Endodermal cell (in vitro differentiated cells): ENCODE measurements around the gene NINJ1. TPM values are rescaled to one million over a fixed set of nuclear protein-coding genes. Genes with fewer than 3 reads are reported as not detected.
A peak's percentile ranks its signal among the peaks of the same experiment; 100 is the strongest.

Experiments used
- DNase-seq: peaks from one replicate; pipeline ENCODE4 v3.0.0-alpha.2; 2017
- H3K27ac ChIP-seq: 2 replicates; pipeline ENCODE4 v1.5.1; 2013; ENCODE audit warnings: mild to moderate bottlenecking, low read depth, low read length, moderate library complexity
- H3K27me3 ChIP-seq: 2 replicates; pipeline ENCODE4 v1.6.1; 2013; ENCODE audit warnings: mild to moderate bottlenecking, low read length, moderate library complexity; ENCODE audit not compliant: insufficient read depth, control insufficient read depth, poor library complexity, severe bottlenecking
- H3K36me3 ChIP-seq: 2 replicates; pipeline ENCODE4 v1.7.0; 2013; ENCODE audit warnings: mild to moderate bottlenecking, low read length, moderate library complexity; ENCODE audit not compliant: control insufficient read depth, insufficient read depth
- H3K4me1 ChIP-seq: one replicate; pipeline ENCODE4 v1.7.0; 2013; ENCODE audit warnings: low read length; ENCODE audit not compliant: control insufficient read depth, insufficient read depth
- H3K4me3 ChIP-seq: 2 replicates; pipeline ENCODE4 v1.5.1; 2013; ENCODE audit warnings: mild to moderate bottlenecking, low read length, moderate library complexity
- H3K9ac ChIP-seq: 2 replicates; pipeline ENCODE4 v1.6.1; 2013; ENCODE audit warnings: mild to moderate bottlenecking, low read length, moderate library complexity; ENCODE audit not compliant: poor library complexity, severe bottlenecking; ENCODE audit errors: extremely low read depth
- H3K9me3 ChIP-seq: 2 replicates; pipeline ENCODE4 v1.6.1; 2013; ENCODE audit warnings: mild to moderate bottlenecking, low read length, moderate library complexity; ENCODE audit not compliant: control insufficient read depth
- H3K27ac Mint-ChIP-seq: 2 replicates; pipeline ENCODE4 v1.8.0; 2020; ENCODE audit warnings: mixed read lengths
- H3K27me3 Mint-ChIP-seq: 2 replicates; pipeline ENCODE4 v1.8.0; 2021; ENCODE audit warnings: mild to moderate bottlenecking, mixed read lengths; ENCODE audit not compliant: insufficient read depth
- H3K36me3 Mint-ChIP-seq: 2 replicates; pipeline ENCODE4 v1.8.0; 2020; ENCODE audit warnings: low read depth, mixed read lengths
- H3K4me1 Mint-ChIP-seq: 2 replicates; pipeline ENCODE4 v1.8.0; 2020; ENCODE audit warnings: mixed read lengths
- H3K4me3 Mint-ChIP-seq: 2 replicates; pipeline ENCODE4 v1.8.0; 2020; ENCODE audit warnings: mild to moderate bottlenecking, moderate library complexity, mixed read lengths
- H3K9me3 Mint-ChIP-seq: 2 replicates; pipeline ENCODE4 v1.8.0; 2020; ENCODE audit warnings: mild to moderate bottlenecking, mixed read lengths
- WGBS, 2 experiments: methylation state at CpG; one replicate each; pipeline versions ENCODE4 v1.1.5 to v1.1.7; 2013; ENCODE audit warnings: missing lambda C conversion rate in 2 of 2, mixed read lengths in 1 of 2; ENCODE audit not compliant: insufficient coverage in 1 of 2, insufficient read length in 1 of 2; 5-methylcytosine and 5-hydroxymethylcytosine counted together
- total RNA-seq, 2 donors: library from RNA; stranded (reverse); fragmentation: NEBNext Ultra II Directional in 1 of 2; extraction: Animal tissue kit (Norgen Biotek cat#: 25700) in 1 of 2; gene quantifications; 2 replicates in 1 of 2; 3 replicates in 1 of 2; pipeline ENCODE4 v1.2.1, GENCODE V29; 2021
- TF ChIP-seq, protein P1 (sequence below): fragments of 200-600 bp; sonication (generic); conservative IDR thresholded peaks from 2 replicates; pipeline ENCODE4 v1.5.0; 2021; ENCODE audit warnings: antibody characterized with exemption, mild to moderate bottlenecking

Gene NINJ1
- total RNA-seq, 2 donors from 2014 or later = 24.2 to 32.0 TPM

DNA sequence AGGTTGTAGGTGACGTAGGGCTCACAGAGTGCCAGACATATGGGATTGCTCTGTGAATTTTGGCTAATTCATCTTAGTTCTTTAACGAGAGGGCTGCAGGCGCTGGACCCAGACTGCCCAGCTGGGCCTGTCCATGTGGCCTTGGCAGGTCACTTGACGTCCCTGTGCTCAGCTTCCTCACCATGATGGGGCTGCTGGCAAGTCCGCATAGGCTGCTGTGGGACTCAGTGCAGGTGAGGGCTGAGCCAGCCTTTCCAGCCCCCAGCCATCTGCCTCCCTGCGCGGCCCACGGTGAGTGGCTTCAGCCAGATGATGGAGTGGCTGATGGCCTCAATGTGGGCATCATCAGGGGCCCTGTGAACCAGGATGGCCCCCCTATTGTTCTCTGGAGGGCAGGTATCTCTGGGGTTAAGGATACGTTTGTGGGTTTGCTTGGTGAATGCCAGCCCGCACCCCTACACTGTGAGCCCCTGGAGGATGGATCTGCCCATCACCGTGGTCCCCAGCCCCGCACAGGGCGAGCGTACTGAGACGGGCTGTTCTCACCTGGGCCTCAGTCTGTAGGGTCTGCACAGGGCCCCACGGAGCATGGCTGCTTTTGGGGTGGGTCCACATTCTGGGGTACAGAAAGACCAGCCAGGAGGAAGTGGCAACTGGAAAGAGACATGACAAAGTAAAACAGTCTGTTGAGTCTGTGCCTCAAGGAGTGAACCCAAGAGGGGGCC lies 34.3 kb downstream of the NINJ1 start:
- H3K36me3 Mint-ChIP-seq = peaks cover 1% of the 10 kb centered on the region
- TF ChIP-seq, protein P1, sequence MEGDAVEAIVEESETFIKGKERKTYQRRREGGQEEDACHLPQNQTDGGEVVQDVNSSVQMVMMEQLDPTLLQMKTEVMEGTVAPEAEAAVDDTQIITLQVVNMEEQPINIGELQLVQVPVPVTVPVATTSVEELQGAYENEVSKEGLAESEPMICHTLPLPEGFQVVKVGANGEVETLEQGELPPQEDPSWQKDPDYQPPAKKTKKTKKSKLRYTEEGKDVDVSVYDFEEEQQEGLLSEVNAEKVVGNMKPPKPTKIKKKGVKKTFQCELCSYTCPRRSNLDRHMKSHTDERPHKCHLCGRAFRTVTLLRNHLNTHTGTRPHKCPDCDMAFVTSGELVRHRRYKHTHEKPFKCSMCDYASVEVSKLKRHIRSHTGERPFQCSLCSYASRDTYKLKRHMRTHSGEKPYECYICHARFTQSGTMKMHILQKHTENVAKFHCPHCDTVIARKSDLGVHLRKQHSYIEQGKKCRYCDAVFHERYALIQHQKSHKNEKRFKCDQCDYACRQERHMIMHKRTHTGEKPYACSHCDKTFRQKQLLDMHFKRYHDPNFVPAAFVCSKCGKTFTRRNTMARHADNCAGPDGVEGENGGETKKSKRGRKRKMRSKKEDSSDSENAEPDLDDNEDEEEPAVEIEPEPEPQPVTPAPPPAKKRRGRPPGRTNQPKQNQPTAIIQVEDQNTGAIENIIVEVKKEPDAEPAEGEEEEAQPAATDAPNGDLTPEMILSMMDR = no peak
- peaks cover 5% of the 10 kb centered on the region for H3K4me1 Mint-ChIP-seq
- WGBS, 2 experiments = 93 to 95% methylated on average over 5 to 16 of the region's 16 CpGs
- peaks cover 4% of the 10 kb centered on the region for H3K27me3 Mint-ChIP-seq
- peak; percentile 41 for DNase-seq
- no peak overlapping the region for H3K9ac ChIP-seq
- no peaks in the 10 kb centered on the region for H3K27me3 ChIP-seq
- peaks cover 14% of the 10 kb centered on the region for H3K9me3 Mint-ChIP-seq
- H3K36me3 ChIP-seq = no peaks in the 10 kb centered on the region
- H3K27ac Mint-ChIP-seq = no peak overlapping the region
- H3K4me3 ChIP-seq = no peak overlapping the region
- H3K27ac ChIP-seq = no peak overlapping the region
- peaks cover 7% of the 10 kb centered on the region for H3K4me1 ChIP-seq
- H3K9me3 ChIP-seq = no peaks in the 10 kb centered on the region
- no peak overlapping the region for H3K4me3 Mint-ChIP-seq

DNA sequence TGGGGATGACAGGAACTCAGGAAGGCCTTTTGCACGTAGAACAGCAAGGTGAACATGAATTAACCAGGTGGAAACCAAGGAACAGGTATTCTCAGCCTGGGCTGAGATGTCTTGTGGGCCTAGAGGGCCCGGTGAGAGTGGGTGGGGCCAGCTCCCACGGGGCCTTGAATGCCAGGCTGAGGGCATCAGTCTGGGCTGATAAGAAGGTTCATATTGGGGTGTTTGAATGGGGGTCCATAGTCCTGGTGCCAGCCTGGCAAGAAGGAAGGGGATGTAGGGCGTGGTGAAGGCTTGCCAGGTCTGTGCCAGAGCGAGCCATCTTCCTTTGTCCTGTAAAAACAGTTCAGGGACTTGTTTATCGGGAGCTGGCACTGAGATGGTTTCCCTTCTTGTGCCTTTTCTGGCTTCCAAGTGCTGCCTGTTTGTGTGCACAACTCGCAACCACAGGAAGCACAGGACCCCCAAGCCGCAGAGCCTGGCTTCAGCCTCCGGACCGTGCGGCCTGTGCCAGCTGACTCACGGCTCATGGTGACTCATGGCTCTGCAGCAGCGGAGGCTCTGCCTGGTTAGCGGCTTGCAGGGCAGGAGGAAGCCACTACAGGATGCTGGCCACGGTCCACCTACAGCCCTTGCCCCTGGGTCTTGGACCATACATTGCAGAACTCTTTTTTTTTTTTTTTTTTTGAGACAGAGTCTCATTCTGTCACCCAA lies 35.7 kb downstream of the NINJ1 start:
- H3K9me3 Mint-ChIP-seq = peaks cover 9% of the 10 kb centered on the region
- Histone ChIP-seq H3K9me3 (no peaks in the 10 kb centered on the region), H3K27me3 (no peaks in the 10 kb centered on the region), H3K4me1 (peaks cover 7% of the 10 kb centered on the region), H3K4me3 (no peak overlapping the region), H3K27ac (no peak overlapping the region), H3K9ac (no peak overlapping the region), H3K36me3 (no peaks in the 10 kb centered on the region)
- no peak overlapping the region for H3K27ac Mint-ChIP-seq
- DNase-seq = peak; percentile 42
- H3K36me3 Mint-ChIP-seq = no peaks in the 10 kb centered on the region
- WGBS, 2 experiments = 82 to 91% methylated on average over 12 to 15 of the region's 15 CpGs
- H3K4me1 Mint-ChIP-seq = peaks cover 5% of the 10 kb centered on the region
- peaks cover 4% of the 10 kb centered on the region for H3K27me3 Mint-ChIP-seq
- TF ChIP-seq, protein P1 = no peak
- H3K4me3 Mint-ChIP-seq = no peak overlapping the region

DNA sequence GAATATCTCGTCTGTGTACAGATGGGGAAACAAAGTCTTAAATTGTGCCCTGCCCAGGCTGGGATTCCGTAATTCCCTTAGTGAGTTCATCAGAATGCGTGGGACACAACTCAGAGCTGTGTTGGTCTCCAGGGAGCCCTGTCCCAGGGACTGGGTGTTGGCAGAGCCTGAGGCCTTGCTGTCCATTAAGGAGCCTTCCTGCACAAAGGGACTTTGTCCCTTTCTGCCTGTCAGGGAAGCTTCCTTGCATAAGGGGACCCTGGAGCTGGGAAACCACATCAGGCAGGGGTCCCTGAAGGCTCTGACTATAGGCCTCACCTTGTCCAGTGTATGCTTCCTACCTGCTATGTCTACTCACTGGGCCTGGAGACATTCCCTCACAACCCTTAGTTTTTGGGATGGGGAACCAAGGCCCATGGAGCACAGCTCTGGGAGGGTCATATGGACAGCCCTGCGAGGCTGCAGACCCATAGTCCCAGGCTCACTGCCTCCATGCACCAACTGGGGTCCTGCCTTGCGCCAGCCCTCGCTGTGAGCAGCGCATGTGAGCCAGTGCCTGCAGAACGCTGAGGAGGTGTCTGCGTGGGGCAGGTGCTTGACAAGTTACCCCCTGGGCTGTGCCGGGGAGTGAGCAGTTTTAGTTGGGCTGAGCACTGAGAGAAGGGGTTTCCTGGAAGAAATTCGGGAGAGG lies 36.4 kb downstream of the NINJ1 start:
- H3K27ac Mint-ChIP-seq = no peak overlapping the region
- no peak overlapping the region for H3K9ac ChIP-seq

More for the DNA sequence above, 36.4 kb downstream of the NINJ1 start:
- Histone ChIP-seq H3K4me3 (no peak overlapping the region), H3K27ac (peak overlapping the region; percentile 21), H3K4me1 (peaks cover 7% of the 10 kb centered on the region), H3K36me3 (no peaks in the 10 kb centered on the region), H3K9me3 (no peaks in the 10 kb centered on the region), H3K27me3 (no peaks in the 10 kb centered on the region)
- TF ChIP-seq, protein P1 = no peak
- peak; percentile 45 for DNase-seq
- Mint-ChIP-seq H3K4me1 (peaks cover 5% of the 10 kb centered on the region), H3K36me3 (no peaks in the 10 kb centered on the region), H3K4me3 (peak overlapping the region; percentile 74), H3K9me3 (peaks cover 8% of the 10 kb centered on the region), H3K27me3 (peaks cover 4% of the 10 kb centered on the region)
- WGBS, 2 experiments = 77 to 83% methylated on average over 6 to 11 of the region's 11 CpGs
